HepG2 (cell line): ENCODE data around the gene CD48. TPM values are rescaled to one million over a fixed set of nuclear protein-coding genes. Genes with fewer than 3 reads are reported as not detected.

Experiments used
- ATAC-seq: fragments of 200-7000 bp; cut with Tn5 transposase; 3 replicates; pipeline ENCODE4 v1.9.1; 2020; ENCODE audit warnings: mild to moderate bottlenecking, moderate library complexity
- BruUV-seq: library from RNA; stranded (reverse); fragments of 400-500 nt; replicated peaks from 2 replicates; lab custom pipeline; 2021; lab: Mats Ljungman, UMichigan
- CTCF ChIA-PET: fragments of 300-600 bp; formaldehyde crosslinking; extraction: SDS; loops from one replicate; lab custom pipeline; 2021; ENCODE audit warnings: low total read pairs, inconsistent platforms, low intra/inter-chr PET ratio; lab: Yijun Ruan, JAX
- POLR2A ChIA-PET: fragments of 350-600 bp; sonication (Branson Sonifier 250); formaldehyde crosslinking; loops from one replicate; lab custom pipeline; 2020; ENCODE audit warnings: antibody characterized with exemption, inconsistent platforms; lab: Yijun Ruan, JAX
- DNase-seq: peaks from one replicate; pipeline ENCODE4 v3.0.0-alpha.2; 2015; ENCODE audit warnings: low spot score
- FAIRE-seq: peaks from 3 replicates; lab custom pipeline; 2011; peaks lifted over from hg19 to GRCh38; lab: Jason Lieb, UNC
- H2AFZ ChIP-seq: one replicate; pipeline ENCODE4 v1.6.1; 2011; ENCODE audit warnings: low read length, inconsistent platforms
- H3K27ac ChIP-seq: fragments of 300-600 bp; 3 replicates; pipeline ENCODE4 v1.8.0; 2011; ENCODE audit warnings: mixed run types, mild to moderate bottlenecking, mixed read lengths, low read length, inconsistent platforms; ENCODE audit not compliant: insufficient read depth; ENCODE audit errors: extremely low read length
- H3K27me3 ChIP-seq, 2 experiments: fragments of 200-600 bp in 1 of 2; 2 replicates in 1 of 2; 3 replicates in 1 of 2; pipeline versions ENCODE4 v1.6.0 to v1.8.0; 2011; ENCODE audit warnings: low read length in 2 of 2, mild to moderate bottlenecking in 2 of 2, moderate library complexity in 2 of 2, inconsistent platforms in 1 of 2; ENCODE audit not compliant: insufficient read depth in 2 of 2, control insufficient read depth in 1 of 2
- H3K36me3 ChIP-seq, 2 experiments: fragments of 200-600 bp in 1 of 2; replicated peaks in 1 of 2; 2 replicates in 1 of 2; 3 replicates in 1 of 2; pipeline versions ENCODE4 v1.5.1 to v1.8.0; 2011; ENCODE audit warnings: low read length in 2 of 2, inconsistent platforms in 1 of 2; ENCODE audit not compliant: insufficient read depth in 2 of 2, control insufficient read depth in 1 of 2
- H3K4me1 ChIP-seq: 2 replicates; pipeline ENCODE4 v1.5.1; 2012; ENCODE audit warnings: low read length, inconsistent platforms; ENCODE audit not compliant: insufficient read depth
- H3K4me2 ChIP-seq: 2 replicates; pipeline ENCODE4 v1.6.0; 2011; ENCODE audit warnings: low read depth, low read length, inconsistent platforms
- H3K4me3 ChIP-seq, 3 experiments: fragments of 200-600 bp in 1 of 3; sonication (generic), shearing (Covaris generic) in 1 of 3; replicated peaks in 1 of 3; 2 replicates each; pipeline ENCODE4 v1.5.1; 2011 to 2016; ENCODE audit warnings: low read length in 3 of 3, inconsistent platforms in 2 of 3, low read depth in 2 of 3, mild to moderate bottlenecking in 2 of 3, control low read depth in 1 of 3, mixed read lengths in 1 of 3; ENCODE audit not compliant: insufficient read depth in 1 of 3
- H3K79me2 ChIP-seq: one replicate; pipeline ENCODE4 v1.6.1; 2011; ENCODE audit warnings: low read length, inconsistent platforms; ENCODE audit not compliant: insufficient read depth
- H3K9ac ChIP-seq: 2 replicates; pipeline ENCODE4 v1.6.0; 2011; ENCODE audit warnings: mild to moderate bottlenecking, low read depth, low read length, inconsistent platforms; ENCODE audit not compliant: insufficient read depth
- H3K9me3 ChIP-seq: 2 replicates; pipeline ENCODE4 v1.5.1; 2012; ENCODE audit warnings: mild to moderate bottlenecking, low read length
- H4K20me1 ChIP-seq: 2 replicates; pipeline ENCODE4 v1.6.0; 2011; ENCODE audit warnings: inconsistent platforms, mild to moderate bottlenecking, low read length, moderate library complexity; ENCODE audit not compliant: insufficient read depth
- ARNT ChIP-seq: fragments of 450-650 bp; IDR thresholded peaks from 2 replicates; pipeline ENCODE4 v1.6.1; 2017
- ELF3 ChIP-seq: IDR thresholded peaks from 2 replicates; pipeline ENCODE4 v1.6.1; 2016; ENCODE audit warnings: missing genetic modification reagents, missing compliant biosample characterization
- SIN3A ChIP-seq: IDR thresholded peaks from 2 replicates; pipeline ENCODE4 v1.6.1; 2011; ENCODE audit warnings: low read depth, mild to moderate bottlenecking, control low read depth, low read length, borderline replicate concordance
- TCF7 ChIP-seq: sonication (generic); IDR thresholded peaks from 2 replicates; pipeline ENCODE4 v1.6.1; 2016; ENCODE audit warnings: antibody characterized with exemption, low read depth
- THYN1 ChIP-seq: sonication (generic); formaldehyde crosslinking; IDR thresholded peaks from 2 replicates; pipeline ENCODE4 v1.8.1; 2023; ENCODE audit warnings: low read depth, mild to moderate bottlenecking, moderate library complexity, missing genetic modification reagents, borderline replicate concordance
- ZNF10 ChIP-seq: sonication (generic); formaldehyde crosslinking; IDR thresholded peaks from 2 replicates; pipeline ENCODE4 v1.4.0; 2020; ENCODE audit warnings: mild to moderate bottlenecking, low read depth, missing genetic modification reagents, borderline replicate concordance
- ZNF607 ChIP-seq: sonication (generic); formaldehyde crosslinking; IDR thresholded peaks from 2 replicates; pipeline ENCODE4 v1.5.1; 2020; ENCODE audit warnings: missing genetic modification reagents, mild to moderate bottlenecking, borderline replicate concordance
- ZNF891 ChIP-seq: sonication (generic); formaldehyde crosslinking; IDR thresholded peaks from 2 replicates; pipeline ENCODE4 v1.5.0; 2020; ENCODE audit warnings: mild to moderate bottlenecking, missing genetic modification reagents
- WGBS: methylation state at CpG from one replicate; pipeline ENCODE4 v1.1.6; 2017; ENCODE audit warnings: low lambda C conversion rate; 5-methylcytosine and 5-hydroxymethylcytosine counted together
- in situ Hi-C: cut with HindIII; loops from 2 replicates; pipeline ENCODE4 v1.10.0; 2017; ENCODE audit warnings: low pct_unique_long_range_greater_than_20kb; ENCODE audit not compliant: extremely low pct_ligation_motif_present
- intact Hi-C: fragments of 100-400 bp; cut with micrococcal nuclease; formaldehyde crosslinking; loops from one replicate; pipeline ENCODE4 v1.10.0; 2022; ENCODE audit not compliant: unreplicated experiment
- polyA plus RNA-seq, 8 experiments: library from polyadenylated mRNA; depleted of rRNA in 3 of 8; stranded (reverse) in 7 of 8; unstranded in 1 of 8; fragments of >200 nt; fragmentation: Illumina TruSeq in 4 of 8; extraction: Trizol in 4 of 8; gene quantifications; 2 replicates each; pipeline versions ENCODE4 v1.2.1 to v1.2.3, GENCODE V29; 2011 to 2016; ENCODE audit warnings: low read depth in 4 of 8, missing spikeins in 1 of 8, mixed read lengths in 1 of 8; ENCODE audit not compliant: insufficient read depth in 1 of 8
- total RNA-seq, 5 experiments: library from RNA; depleted of rRNA; stranded (reverse); fragments of >200 nt; fragmentation: Illumina TruSeq; extraction: Trizol; gene quantifications; 2 replicates each; pipeline ENCODE4 v1.2.3, GENCODE V29; 2016; ENCODE audit warnings: low read depth in 1 of 5
- TF ChIP-seq, protein P1 (sequence below): sonication (generic); formaldehyde crosslinking; IDR thresholded peaks from 2 replicates; pipeline ENCODE4 v1.4.0; 2020; ENCODE audit warnings: missing genetic modification reagents
- TF ChIP-seq, protein P2 (sequence below): sonication (generic); formaldehyde crosslinking; IDR thresholded peaks from 2 replicates; pipeline ENCODE4 v1.9.0; 2021; ENCODE audit warnings: missing genetic modification reagents, borderline replicate concordance

CD48 gene
- total and polyA plus RNA-seq, 2 of the 13 experiments (the other 11 are each of a cell fraction or from before 2014, with no cell fraction given): not detected

DNA sequence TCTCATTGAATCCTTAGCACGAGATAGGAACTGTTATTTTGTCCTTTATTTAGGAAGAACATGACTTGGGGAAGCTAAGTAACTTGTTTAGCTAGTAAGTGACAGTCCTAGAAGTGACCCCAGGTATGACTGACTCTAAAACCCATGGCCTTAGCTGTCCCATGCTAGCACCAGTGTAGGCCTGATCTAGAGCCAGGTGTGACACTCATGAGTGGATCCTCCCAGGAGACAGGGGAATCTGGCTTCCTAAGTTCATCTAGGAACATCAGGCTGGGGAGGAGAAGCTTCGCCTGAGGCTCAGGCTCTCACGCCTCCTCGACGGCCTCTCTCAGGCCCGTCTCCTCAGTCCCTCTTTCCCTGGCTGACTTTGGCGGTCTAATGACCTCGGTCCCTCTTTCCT is 31.2 kb downstream of the CD48 start:
- TF ChIP-seq, protein P1, sequence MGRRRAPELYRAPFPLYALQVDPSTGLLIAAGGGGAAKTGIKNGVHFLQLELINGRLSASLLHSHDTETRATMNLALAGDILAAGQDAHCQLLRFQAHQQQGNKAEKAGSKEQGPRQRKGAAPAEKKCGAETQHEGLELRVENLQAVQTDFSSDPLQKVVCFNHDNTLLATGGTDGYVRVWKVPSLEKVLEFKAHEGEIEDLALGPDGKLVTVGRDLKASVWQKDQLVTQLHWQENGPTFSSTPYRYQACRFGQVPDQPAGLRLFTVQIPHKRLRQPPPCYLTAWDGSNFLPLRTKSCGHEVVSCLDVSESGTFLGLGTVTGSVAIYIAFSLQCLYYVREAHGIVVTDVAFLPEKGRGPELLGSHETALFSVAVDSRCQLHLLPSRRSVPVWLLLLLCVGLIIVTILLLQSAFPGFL (CRISPR knock-in tag): no peak
- TF ChIP-seq ELF3: no peak
- TF ChIP-seq, protein P2, sequence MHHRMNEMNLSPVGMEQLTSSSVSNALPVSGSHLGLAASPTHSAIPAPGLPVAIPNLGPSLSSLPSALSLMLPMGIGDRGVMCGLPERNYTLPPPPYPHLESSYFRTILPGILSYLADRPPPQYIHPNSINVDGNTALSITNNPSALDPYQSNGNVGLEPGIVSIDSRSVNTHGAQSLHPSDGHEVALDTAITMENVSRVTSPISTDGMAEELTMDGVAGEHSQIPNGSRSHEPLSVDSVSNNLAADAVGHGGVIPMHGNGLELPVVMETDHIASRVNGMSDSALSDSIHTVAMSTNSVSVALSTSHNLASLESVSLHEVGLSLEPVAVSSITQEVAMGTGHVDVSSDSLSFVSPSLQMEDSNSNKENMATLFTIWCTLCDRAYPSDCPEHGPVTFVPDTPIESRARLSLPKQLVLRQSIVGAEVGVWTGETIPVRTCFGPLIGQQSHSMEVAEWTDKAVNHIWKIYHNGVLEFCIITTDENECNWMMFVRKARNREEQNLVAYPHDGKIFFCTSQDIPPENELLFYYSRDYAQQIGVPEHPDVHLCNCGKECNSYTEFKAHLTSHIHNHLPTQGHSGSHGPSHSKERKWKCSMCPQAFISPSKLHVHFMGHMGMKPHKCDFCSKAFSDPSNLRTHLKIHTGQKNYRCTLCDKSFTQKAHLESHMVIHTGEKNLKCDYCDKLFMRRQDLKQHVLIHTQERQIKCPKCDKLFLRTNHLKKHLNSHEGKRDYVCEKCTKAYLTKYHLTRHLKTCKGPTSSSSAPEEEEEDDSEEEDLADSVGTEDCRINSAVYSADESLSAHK (CRISPR knock-in tag): no peak
- TF ChIP-seq THYN1 (CRISPR knock-in tag): no peak
- no peak for TF ChIP-seq ZNF891 (CRISPR knock-in tag)
- TF ChIP-seq ZNF607 (CRISPR knock-in tag): no peak
- TF ChIP-seq TCF7: no peak
- TF ChIP-seq ARNT: no peak
- TF ChIP-seq ZNF10: no peak
- no peak for TF ChIP-seq SIN3A
- no peak for DNase-seq
- BruUV-seq: no TSS peak
- in situ Hi-C loops (no loop called here), intact Hi-C loops (no loop called here)
- Histone ChIP-seq H3K27me3 (peaks cover 0 to 6% of the 10 kb centered on the region in 2 experiments; a peak in 1 of 5 replicates), H3K27ac (no peak overlapping the region), H3K4me3 (no peak overlapping the region), H4K20me1 (no peaks in the 10 kb centered on the region), H3K4me2 (no peak overlapping the region), H2AFZ (no peak overlapping the region), H3K9ac (no peak overlapping the region), H3K36me3 (no peaks in the 10 kb centered on the region), H3K4me1 (no peaks in the 10 kb centered on the region), H3K9me3 (no peaks in the 10 kb centered on the region), H3K79me2 (no peaks in the 10 kb centered on the region)
- ChIA-PET POLR2A (no interaction called here), CTCF (no interaction called here)
- WGBS: 59% methylated on average over 8 of the region's 8 CpGs
- no peak for FAIRE-seq
- no peak for ATAC-seq
